ENCODE results near the gene CHPF. TPM values are rescaled to one million over a fixed set of nuclear protein-coding genes. Genes with fewer than 3 reads are reported as not detected.
A peak's percentile ranks its signal among the peaks of the same experiment; 100 is the strongest.

CHPF gene
- total RNA-seq, 2 experiments from 2014 or later = 6.5 to 7.1 TPM

DNA sequence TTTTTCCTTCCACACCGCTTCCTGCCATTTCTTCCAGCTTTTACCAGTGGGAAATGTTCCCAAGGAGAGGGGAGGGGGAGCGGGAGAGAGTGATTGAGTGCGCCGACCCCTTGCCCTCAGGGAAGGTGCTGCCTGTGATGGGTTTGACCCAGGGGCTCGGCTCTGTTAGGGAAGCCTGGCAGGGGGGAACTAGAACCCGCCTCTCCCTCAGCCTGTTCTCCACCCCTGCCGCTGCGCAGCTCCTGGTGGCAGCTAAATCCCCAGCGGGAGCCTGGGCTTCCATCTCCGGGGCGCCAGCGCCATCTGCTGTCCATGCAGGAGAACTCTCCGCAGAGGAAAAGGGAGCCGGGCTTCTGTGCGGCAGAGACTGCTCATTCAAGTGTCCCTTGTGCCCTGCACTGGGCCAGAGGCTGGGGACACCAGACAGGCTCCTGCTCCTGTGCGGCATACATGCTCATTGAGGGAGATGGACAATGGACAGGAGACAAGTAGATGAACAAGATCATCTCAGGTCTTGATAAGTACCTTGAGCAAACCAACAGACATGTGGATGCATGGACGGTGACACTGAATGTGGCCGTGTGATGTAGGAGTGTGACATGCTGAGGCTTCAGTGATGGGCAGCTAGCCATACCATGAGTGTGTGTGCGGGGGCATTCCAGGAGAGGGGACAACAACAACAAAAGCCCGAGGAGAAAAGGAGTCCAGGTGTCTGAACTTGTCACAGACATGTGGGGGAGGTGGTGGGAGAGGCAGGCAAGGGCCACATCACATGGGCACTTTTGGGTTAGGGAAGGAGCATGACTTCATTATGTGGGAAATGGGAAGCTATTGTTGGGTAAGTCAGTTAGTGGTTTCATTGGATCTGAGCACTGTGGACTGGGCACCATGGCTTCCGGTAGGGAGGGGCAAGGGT is 13.3 kb downstream of the CHPF start:
- CTCF ChIA-PET = interaction anchor here (0.6 to 3.2 kb wide), 33 partner anchors 9 to 472 kb away, joined by 3 to 35 read pairs (median 4); partner anchors contain the start of genes ASIC4, CHPF, DNPEP and GMPPA

GRCh38 chr2:219527472-219527871 is 16.1 kb downstream of the CHPF start:
- no peaks in the 10 kb centered on the region for H3K9me3 Mint-ChIP-seq
- H3K36me3 ChIP-seq (ENCODE audit: insufficient read depth, low read length) = no peaks in the 10 kb centered on the region
- H3K4me1 Mint-ChIP-seq (ENCODE audit: low read depth) = peaks cover 7% of the 10 kb centered on the region
- no peak overlapping the region for H3K4me3 Mint-ChIP-seq
- H3K27me3 Mint-ChIP-seq = peaks cover 89% of the 10 kb centered on the region
- ChIA-PET POLR2A (interaction anchor here (0.7 kb wide), 1 partner anchor 125 kb away, joined by 3 read pairs; no protein-coding TSS in a partner anchor), CTCF (interaction anchor here (1.8 to 3.2 kb wide), 2 partner anchors 18 to 125 kb away, joined by 4 to 31 read pairs; no protein-coding TSS in a partner anchor)
- H3K27ac ChIP-seq (ENCODE audit: low read depth in 1 of 2, low read length in 2 of 2) = no peak overlapping the region
- no peak overlapping the region for H3K27ac Mint-ChIP-seq
- H3K4me1 ChIP-seq (ENCODE audit: insufficient read depth, low read length) = peaks cover 15% of the 10 kb centered on the region
- H3K4me3 ChIP-seq (ENCODE audit: low read length) = no peak overlapping the region
- intact Hi-C loops (cut with DNase I, micrococcal nuclease) = no loop called here
- ATAC-seq (ENCODE audit: poor library complexity) (no peak), DNase-seq (no peak)
- no peaks in the 10 kb centered on the region for H3K36me3 Mint-ChIP-seq (ENCODE audit: low read depth)
- H3K9me3 ChIP-seq (ENCODE audit: control insufficient read depth in 1 of 2, insufficient read depth in 1 of 2, low read length in 2 of 2) = peaks cover 0 to 3% of the 10 kb centered on the region in 2 experiments
- TF ChIP-seq, protein P1, sequence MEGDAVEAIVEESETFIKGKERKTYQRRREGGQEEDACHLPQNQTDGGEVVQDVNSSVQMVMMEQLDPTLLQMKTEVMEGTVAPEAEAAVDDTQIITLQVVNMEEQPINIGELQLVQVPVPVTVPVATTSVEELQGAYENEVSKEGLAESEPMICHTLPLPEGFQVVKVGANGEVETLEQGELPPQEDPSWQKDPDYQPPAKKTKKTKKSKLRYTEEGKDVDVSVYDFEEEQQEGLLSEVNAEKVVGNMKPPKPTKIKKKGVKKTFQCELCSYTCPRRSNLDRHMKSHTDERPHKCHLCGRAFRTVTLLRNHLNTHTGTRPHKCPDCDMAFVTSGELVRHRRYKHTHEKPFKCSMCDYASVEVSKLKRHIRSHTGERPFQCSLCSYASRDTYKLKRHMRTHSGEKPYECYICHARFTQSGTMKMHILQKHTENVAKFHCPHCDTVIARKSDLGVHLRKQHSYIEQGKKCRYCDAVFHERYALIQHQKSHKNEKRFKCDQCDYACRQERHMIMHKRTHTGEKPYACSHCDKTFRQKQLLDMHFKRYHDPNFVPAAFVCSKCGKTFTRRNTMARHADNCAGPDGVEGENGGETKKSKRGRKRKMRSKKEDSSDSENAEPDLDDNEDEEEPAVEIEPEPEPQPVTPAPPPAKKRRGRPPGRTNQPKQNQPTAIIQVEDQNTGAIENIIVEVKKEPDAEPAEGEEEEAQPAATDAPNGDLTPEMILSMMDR (IDR thresholded peaks at IDR 0.05) = no peak
- H3K27me3 ChIP-seq (ENCODE audit: control insufficient read depth in 1 of 2, insufficient read depth in 2 of 2, low read length in 2 of 2) = peaks cover 60 to 73% of the 10 kb centered on the region in 2 experiments

More for the DNA sequence above, 13.3 kb downstream of the CHPF start:
- ATAC-seq (ENCODE audit: poor library complexity) (peak; percentile 99), DNase-seq (peak; percentile 75 to 91 (median 83))
- peaks cover 75% of the 10 kb centered on the region for H3K27me3 Mint-ChIP-seq
- no peak overlapping the region for H3K4me3 Mint-ChIP-seq
- H3K27ac Mint-ChIP-seq = no peak overlapping the region
- H3K36me3 ChIP-seq (ENCODE audit: insufficient read depth, low read length) = no peaks in the 10 kb centered on the region
- no peak overlapping the region for H3K4me3 ChIP-seq (ENCODE audit: low read length)
- no peaks in the 10 kb centered on the region for H3K4me1 Mint-ChIP-seq (ENCODE audit: low read depth)
- peaks cover 0 to 3% of the 10 kb centered on the region in 2 experiments for H3K9me3 ChIP-seq (ENCODE audit: control insufficient read depth in 1 of 2, insufficient read depth in 1 of 2, low read length in 2 of 2)
- TF ChIP-seq, protein P1 (IDR thresholded peaks at IDR 0.05) = peak; percentile 98
- peaks cover 4% of the 10 kb centered on the region for H3K4me1 ChIP-seq (ENCODE audit: insufficient read depth, low read length)
- POLR2A ChIA-PET = interaction anchor here (0.7 to 1.6 kb wide), 6 partner anchors 21 to 128 kb away, joined by 3 to 11 read pairs (median 4); partner anchors contain the start of gene GMPPA
- peaks cover 36 to 49% of the 10 kb centered on the region in 2 experiments for H3K27me3 ChIP-seq (ENCODE audit: control insufficient read depth in 1 of 2, insufficient read depth in 2 of 2, low read length in 2 of 2)
- intact Hi-C loops (cut with DNase I, micrococcal nuclease) = loop anchor here (1.0 to 2.0 kb wide), 6 partner anchors 22 to 127 kb away; no protein-coding TSS in a partner anchor
- H3K36me3 Mint-ChIP-seq (ENCODE audit: low read depth) = no peaks in the 10 kb centered on the region
- H3K9me3 Mint-ChIP-seq = no peaks in the 10 kb centered on the region
- no peak overlapping the region for H3K27ac ChIP-seq (ENCODE audit: low read depth in 1 of 2, low read length in 2 of 2)

DNA sequence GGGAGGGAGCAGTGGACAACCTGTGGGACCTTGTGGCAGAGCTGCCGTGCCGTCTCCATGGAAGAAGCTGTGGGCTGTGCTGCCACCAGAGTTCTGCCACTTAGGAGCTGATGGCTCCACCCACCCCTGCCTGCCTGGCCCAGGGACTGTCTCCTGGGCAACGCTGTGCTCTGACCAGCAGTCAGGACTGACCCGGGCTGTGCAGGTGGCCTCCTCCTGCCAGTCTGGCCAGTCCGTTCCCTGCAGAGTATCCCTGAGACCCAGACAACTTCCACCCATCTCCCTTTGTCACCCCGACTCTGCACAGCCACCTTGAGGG is 16.6 kb downstream of the CHPF start:
- POLR2A ChIA-PET = no interaction called here

More for the DNA sequence above, 16.6 kb downstream of the CHPF start:
- no peaks in the 10 kb centered on the region for H3K36me3 Mint-ChIP-seq (ENCODE audit: low read depth)
- H3K27me3 Mint-ChIP-seq = peaks cover 90% of the 10 kb centered on the region
- intact Hi-C loops (cut with DNase I, micrococcal nuclease) = no loop called here
- Histone ChIP-seq H3K27me3 (ENCODE audit: control insufficient read depth in 1 of 2, insufficient read depth in 2 of 2, low read length in 2 of 2) (peaks cover 61 to 75% of the 10 kb centered on the region in 2 experiments), H3K9me3 (ENCODE audit: control insufficient read depth in 1 of 2, insufficient read depth in 1 of 2, low read length in 2 of 2) (no peaks in the 10 kb centered on the region), H3K4me3 (ENCODE audit: low read length) (no peak overlapping the region), H3K4me1 (ENCODE audit: insufficient read depth, low read length) (peaks cover 18% of the 10 kb centered on the region), H3K36me3 (ENCODE audit: insufficient read depth, low read length) (no peaks in the 10 kb centered on the region), H3K27ac (ENCODE audit: low read depth in 1 of 2, low read length in 2 of 2) (no peak overlapping the region)
- no peak for ATAC-seq (ENCODE audit: poor library complexity)
- H3K4me1 Mint-ChIP-seq (ENCODE audit: low read depth) = peaks cover 9% of the 10 kb centered on the region
- no peak overlapping the region for H3K27ac Mint-ChIP-seq
- DNase-seq = no peak
- TF ChIP-seq, protein P1 (IDR thresholded peaks at IDR 0.05) = no peak
- CTCF ChIA-PET = interaction anchor here (1.8 kb wide), 1 partner anchor 125 kb away, joined by 4 read pairs; no protein-coding TSS in a partner anchor
- H3K9me3 Mint-ChIP-seq = no peaks in the 10 kb centered on the region
- no peak overlapping the region for H3K4me3 Mint-ChIP-seq

Data from CD4-positive, alpha-beta T cell (primary cell).